Stimulated activated CD4-positive, alpha-beta T cell treated with anti-CD3 and anti-CD28 coated beads, Interleukin-1b, Interleukin-23, amount 100 ng/mL, for 1 hour (primary cell): ENCODE data around the gene CA6.
"Not testable (repeated sequence)": the region's sequence is repeated elsewhere in the genome, so short reads cannot be mapped to it uniquely, and the experiment has no call there.

Experiments used
- DNase-seq, 2 donors: peaks; one replicate each; pipeline ENCODE4 v3.0.0-alpha.2; 2020; ENCODE audit warnings: low read depth in 2 of 2

The CA6 gene

DNA sequence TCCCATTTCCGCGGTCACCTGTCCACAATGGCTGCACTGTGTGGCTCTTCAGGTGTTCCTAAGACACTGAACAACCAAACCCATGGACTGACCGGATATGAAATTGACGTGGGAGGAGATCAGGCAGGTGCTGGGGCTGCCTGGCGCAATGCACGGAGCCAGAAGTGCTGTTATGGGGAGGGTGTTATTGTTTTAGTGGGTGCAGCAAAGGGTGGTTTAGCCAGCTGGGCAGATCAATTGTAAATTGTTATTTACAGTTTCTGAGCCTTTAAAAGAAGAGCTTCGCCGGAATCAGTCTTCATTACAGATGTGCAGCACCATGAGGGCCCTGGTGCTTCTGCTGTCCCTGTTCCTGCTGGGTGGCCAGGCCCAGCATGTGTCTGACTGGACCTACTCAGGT is at the start of gene CA6:
CA6 (plus strand) TSS at position 301 of the 400 bp plus-strand sequence; CDS start at position 320, 19 bp downstream.
- no peak for DNase-seq

GRCh38 chr1:8896775-8897174 is 48.9 kb upstream of the CA6 start:
- DNase-seq = not testable (repeated sequence)

- not testable (repeated sequence) for DNase-seq
These were observed 48.2 kb upstream of the CA6 start for GRCh38 chr1:8897505-8897904.

DNA sequence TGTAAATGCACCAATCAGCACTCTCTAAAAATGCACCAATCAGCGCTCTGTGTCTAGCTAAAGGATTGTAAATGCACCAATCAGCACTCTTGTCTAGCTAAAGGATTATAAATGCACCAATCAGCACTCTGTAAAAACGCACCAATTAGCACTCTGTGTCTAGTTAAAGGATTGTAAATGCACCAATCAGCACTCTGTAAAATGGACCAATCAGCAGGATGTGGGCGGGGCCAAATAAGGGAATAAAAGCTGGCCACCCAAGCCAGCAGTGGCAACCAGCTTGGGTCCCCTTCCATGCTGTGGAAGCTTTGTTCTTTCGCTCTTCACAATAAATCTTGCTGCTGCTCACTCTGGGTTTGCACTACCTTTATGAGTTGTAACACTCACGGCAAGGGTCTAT is 47.2 kb upstream of the CA6 start:
- DNase-seq = not testable (repeated sequence)

DNA sequence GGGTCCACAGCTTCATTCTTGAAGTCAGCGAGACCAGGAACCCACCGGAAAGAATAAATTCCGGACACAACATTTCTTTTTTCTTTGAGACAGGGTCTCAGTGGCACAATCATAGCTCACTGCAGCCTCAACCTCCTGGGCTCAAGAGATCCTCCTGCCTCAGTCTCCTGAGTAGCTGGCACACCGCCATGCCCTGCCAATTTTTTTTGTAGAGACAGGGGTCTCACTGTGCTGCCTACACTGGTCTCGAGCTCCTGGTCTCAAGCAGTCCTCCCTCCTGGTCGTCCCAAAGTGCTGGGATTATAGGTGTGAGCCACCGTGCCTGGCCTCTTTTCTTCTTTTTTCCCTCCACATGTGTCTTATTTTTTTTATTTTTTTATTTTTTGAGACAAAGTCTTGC is 46.6 kb upstream of the CA6 start:
- DNase-seq = no peak

DNA sequence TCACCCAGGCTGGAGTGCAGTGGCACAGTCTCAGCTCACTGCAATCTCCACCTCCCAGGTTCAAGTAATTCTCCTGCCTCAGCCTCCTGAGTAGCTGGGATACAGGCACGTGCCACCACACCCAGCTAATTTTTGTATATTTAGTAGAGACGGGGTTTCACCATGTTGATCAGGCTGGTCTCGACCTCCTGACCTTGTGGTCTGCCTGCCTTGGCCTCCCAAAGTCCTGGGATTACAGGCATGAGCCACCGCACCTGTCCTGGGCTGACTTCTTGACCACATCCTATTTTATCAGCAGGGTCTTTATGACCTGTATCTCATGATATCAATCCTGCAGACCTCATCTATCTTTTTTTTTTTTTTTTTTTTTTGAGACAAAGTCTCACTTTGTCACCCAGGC is 45.0 kb upstream of the CA6 start:
- DNase-seq = not testable (repeated sequence)

- no peak for DNase-seq
These were observed 42.9 kb upstream of the CA6 start for GRCh38 chr1:8902765-8903164.

DNA sequence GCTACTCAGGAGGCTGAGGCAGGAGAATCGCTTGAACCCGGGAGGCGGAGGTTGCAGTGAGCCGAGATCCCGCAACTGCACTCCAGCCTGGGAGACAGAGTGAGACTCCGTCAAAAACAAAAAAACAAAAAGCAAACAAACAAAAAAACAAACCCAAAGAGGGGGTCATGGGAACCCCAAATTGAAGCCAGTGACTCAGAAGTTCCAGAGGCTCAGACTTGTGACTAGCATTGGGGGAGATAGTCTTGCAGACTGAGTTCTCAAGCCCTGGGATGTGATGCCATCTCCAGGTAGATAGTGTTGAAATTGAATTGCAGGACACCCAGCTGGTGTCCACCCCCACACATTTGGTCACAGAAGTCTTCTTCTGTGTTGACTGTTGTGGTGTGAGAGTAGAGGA is 42.3 kb upstream of the CA6 start:
- DNase-seq = no peak

GRCh38 chr1:8903908-8904650 is 41.6 kb upstream of the CA6 start:
- no peak for DNase-seq

DNA sequence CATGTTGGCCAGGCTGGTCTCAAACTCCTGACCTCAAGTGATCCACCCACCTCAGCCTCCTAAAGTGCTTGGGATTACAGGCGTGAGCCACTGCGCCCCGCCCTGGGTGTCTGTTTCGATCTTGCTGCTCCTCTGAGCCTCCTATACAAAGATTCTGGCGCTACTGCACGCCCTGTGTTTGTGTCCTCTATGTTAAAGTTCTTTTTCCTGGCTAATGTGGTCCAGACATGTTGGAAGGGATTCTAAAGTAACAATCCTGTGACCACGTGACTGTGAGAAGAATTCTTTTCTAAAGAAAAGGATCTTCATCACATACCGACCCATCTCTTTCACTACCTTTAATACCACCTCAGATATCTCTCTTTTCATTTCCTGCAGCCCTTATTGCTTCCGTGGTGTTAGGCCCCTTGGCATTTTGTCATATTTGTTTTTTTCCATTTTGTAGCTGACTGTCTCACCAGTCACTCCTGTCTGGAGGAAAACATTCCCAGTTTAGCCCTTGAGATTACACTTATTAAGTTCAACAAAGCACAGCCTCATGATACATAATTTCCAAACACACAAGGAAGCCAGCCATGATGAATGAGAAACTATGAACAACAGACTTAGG is 40.0 kb upstream of the CA6 start:
- no peak for DNase-seq

GRCh38 chr1:8908388-8909151 is 37.1 kb upstream of the CA6 start:
- DNase-seq = no peak

DNA sequence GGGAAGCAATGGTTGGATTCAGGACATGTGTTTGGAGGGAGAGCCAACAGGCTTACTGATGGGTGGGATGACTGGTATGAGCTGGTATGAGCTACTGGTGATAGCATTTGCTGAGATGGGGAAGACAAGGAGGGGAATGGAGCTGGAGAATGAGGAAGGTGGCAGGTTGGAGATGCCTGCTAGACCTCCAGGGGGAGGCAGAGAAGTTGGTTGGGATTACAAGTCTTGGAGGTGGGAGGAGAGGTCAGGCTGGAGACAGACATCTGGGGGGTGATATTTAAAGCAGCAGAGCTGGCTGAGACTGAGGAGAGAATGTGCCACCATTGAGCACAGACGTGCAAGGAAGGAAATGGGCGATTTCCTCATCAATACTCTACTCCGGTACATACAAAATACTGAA is 35.3 kb upstream of the CA6 start:
- no peak for DNase-seq

- no peak for DNase-seq
These were observed 34.8 kb upstream of the CA6 start for GRCh38 chr1:8910914-8911313.

DNA sequence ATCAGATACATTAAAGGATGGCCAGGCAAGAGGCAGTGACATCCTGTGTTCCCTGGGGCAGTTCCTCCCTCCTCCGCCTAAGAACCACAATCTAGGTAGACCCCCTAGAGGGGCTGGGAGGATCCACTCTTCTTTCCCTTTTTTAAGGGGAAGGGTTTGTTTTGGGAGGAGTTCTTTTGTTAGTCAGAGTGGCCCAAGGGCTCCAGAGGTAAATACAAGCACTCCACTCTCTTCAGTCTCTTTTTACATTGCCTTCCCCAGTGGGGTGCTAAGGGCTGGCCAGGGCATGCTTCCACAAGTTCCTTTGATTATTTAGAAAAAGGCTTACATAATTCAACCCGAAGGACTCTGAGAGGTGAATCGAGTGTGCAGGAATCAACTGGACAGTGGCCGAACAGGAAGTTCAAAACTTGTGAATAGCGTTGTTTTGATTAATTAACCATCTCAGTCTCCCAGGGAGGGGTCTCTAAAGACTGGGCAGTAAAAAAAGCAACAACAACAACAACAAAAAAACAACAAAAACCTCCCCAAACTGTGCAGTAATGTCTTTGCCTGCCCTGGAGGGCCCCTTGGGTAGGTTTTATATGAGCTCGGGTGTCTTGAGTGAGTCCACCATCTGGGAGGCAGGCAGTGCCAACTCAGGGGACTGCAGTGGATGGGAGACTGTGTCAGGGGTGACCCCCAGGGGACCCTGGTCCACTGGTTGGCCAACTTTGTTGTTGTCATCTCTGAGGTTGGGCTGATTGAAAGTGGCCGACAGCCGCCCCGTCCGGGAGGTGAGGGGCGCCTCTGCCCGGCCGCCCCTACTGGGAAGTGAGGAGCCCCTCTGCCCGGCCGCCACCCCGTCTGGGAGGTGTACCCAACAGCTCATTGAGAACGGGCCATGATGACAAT is 34.0 kb upstream of the CA6 start:
- no peak for DNase-seq

DNA sequence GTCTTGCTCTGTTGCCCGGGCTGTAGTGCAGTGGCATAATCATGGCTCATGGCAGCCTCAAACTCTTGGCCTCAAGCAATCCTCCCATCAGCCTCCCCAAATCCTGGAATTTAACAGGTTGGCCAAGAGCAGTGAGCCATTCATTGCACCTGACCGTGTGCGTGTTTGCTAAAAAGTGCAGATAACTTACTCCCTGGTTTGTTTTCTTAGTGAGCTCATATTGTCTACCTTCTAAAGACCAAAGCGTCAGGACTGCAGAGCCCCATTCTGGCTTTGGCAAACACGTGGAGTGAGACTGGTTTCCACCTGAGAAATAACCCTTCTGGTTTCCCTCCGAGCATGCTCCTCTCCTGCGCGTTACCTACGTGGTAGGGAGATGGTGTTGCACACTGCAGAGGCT is 32.2 kb upstream of the CA6 start:
- DNase-seq = no peak

DNA sequence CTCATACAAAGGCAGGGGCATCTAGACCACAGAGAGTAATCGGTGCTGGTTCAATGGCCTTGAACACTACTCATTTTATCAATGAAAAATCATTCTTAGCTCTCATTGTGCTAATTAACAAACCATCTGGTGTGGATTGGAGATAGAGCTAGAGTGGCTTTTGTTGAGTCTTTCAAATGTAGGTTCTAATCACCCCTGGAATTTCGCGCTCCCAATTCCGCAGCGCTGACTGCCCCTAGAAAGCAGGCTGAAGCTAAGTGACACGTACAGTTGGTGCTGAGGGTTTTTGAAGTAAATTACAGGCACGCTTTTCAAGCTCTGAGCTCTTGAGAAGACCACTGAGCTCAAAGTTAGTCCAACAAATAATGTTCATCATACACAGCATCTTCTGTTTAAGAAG is 31.2 kb upstream of the CA6 start:
- no peak for DNase-seq

- no peak for DNase-seq
These were observed 30.2 kb upstream of the CA6 start for GRCh38 chr1:8915446-8915845.

DNA sequence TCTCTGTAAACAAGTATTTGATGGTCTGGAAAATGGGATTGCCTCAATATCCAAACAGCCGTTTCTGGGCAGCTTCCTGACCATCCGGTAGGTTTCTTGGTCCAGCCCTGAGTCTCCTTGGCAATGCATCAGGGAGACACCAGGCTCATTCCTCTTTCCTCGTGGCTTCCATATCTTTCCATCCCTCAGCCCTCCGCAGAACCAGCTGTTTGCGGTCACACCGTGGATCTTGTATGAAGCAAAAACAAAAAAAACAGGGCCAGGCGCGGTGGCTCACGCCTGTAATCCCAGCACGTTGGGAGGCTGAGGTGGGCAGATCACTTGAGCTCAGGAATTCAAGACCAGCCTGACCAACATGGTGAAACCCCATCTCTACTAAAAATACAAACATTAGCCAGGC is 28.1 kb upstream of the CA6 start:
- DNase-seq = not testable (repeated sequence)

DNA sequence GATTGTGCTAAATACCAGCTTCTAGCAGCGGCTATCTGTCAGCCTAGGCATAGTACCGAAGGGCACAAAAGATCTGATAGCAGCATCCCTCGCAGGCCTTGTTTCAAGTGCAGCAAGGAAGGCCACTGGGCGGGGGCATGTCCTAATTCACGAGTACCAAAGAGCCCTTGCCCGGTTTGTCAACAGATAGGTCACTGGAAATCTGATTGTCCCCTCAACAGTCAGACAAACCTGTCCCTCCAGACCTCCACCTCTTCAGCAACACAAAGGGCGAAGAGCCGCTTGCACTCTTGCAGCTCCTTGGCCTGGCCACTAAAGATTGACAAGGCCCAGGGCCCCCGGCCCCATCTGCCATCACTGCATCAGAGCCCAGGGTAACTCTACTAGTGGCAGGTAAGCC is 22.7 kb upstream of the CA6 start:
- no peak for DNase-seq

GRCh38 chr1:8925406-8925805 is 20.3 kb upstream of the CA6 start:
- no peak for DNase-seq

DNA sequence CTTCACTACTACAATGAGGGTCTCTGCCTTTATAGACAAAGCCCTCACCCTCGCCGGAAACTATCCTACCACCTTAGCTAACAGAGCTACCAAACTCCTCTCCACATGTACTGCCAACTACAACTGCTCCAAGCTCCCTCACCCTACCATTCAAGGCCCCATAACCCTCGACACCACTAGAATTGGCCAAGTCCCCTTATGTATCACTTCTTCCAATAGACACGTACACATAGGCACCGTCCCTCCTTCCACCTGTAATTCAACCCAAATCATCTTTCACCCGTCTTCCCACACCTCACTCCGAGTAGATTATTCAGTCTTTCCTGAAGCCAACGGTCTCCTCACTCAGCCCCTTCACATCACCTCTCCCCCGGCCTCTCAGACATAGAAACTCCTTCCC is 19.7 kb upstream of the CA6 start:
- DNase-seq = no peak
